ENCODE measurements around the gene ZNF684. TPM values are rescaled to one million over a fixed set of nuclear protein-coding genes. Genes with fewer than 3 reads are reported as not detected.

ZNF684 gene
- total RNA-seq, 4 donors from 2014 or later: 5.3 to 9.0 (median 6.4) TPM

DNA sequence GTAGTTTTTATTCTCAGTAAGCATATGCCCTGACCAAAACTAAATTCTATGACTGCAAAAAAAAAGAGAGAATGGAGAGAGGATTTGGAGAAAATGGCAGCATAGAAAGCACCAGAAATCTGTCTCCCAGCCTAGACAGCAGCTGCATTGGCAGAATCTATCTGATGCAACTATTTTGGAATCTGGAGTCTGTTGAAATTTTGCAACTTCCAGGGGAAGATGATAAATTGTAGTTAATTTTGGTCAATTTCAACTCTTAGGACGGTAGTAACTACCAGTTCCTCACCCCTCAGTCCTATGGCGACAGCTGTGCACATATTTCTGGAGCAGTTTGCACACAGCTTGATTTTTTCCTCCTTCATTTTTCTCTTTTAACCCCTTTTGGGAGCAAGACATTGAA lies 11.9 kb upstream of the ZNF684 start:
- Histone ChIP-seq H3K4me1 (no peaks in the 10 kb centered on the region), H3K36me3 (peaks cover 0 to 19% (median 0%) of the 10 kb centered on the region in 3 donors), H3K9me3 (peaks cover 0 to 85% (median 12%) of the 10 kb centered on the region in 4 donors), H3K27ac (no peak overlapping the region), H3K4me3 (no peak overlapping the region), H3K27me3 (no peaks in the 10 kb centered on the region)
- TF ChIP-seq EP300 (IDR thresholded peaks at IDR 0.05) (no peak), POLR2A (IDR thresholded peaks at IDR 0.05) (no peak)
- TF ChIP-seq, protein P1, sequence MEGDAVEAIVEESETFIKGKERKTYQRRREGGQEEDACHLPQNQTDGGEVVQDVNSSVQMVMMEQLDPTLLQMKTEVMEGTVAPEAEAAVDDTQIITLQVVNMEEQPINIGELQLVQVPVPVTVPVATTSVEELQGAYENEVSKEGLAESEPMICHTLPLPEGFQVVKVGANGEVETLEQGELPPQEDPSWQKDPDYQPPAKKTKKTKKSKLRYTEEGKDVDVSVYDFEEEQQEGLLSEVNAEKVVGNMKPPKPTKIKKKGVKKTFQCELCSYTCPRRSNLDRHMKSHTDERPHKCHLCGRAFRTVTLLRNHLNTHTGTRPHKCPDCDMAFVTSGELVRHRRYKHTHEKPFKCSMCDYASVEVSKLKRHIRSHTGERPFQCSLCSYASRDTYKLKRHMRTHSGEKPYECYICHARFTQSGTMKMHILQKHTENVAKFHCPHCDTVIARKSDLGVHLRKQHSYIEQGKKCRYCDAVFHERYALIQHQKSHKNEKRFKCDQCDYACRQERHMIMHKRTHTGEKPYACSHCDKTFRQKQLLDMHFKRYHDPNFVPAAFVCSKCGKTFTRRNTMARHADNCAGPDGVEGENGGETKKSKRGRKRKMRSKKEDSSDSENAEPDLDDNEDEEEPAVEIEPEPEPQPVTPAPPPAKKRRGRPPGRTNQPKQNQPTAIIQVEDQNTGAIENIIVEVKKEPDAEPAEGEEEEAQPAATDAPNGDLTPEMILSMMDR (IDR thresholded peaks at IDR 0.05): no peak
- no peak for DNase-seq (ENCODE audit: low spot score in 2 of 2)
- WGBS, 2 donors: 82 to 89% methylated on average over 2 of the region's 2 CpGs

DNA sequence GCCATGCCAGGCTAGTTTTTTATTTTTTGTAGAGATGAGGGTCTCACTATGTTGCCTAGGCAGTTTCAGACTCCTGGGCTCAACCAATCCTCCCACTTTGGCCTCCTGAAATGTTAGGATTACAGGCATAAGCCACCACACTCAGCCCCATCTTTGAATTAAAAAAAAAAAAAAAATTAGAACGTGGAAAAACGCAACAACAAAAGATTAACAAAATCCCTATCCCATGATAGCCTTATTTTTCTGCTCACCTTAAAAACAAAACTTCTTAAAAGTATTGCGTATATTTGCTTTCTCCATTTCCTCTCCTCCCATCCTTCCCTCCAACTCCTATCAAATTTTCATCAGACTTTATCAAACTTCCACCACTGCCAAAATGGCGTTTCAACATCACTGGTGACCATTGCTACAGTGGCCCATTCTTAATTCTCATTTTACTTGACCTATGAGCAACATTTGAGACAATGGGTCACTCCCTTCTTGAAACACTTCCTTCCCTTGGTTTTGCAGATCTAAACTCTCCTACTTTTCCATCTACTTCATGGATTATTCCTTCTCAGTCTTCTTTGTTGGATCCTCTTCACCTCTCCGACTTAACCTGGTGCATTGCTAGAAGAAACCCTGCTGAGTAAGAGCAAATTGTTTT lies 579 bp upstream of the ZNF684 start:
- H3K4me1 ChIP-seq: peaks cover 0 to 23% (median 9%) of the 10 kb centered on the region in 4 donors
- no peak for DNase-seq (ENCODE audit: low spot score in 2 of 2)
- H3K4me3 ChIP-seq: peak overlapping the region; percentile 52 to 79 (median 64)
- peaks cover 0 to 16% (median 0%) of the 10 kb centered on the region in 3 donors for H3K36me3 ChIP-seq
- peak overlapping the region; percentile 69 to 92 (median 79) for H3K27ac ChIP-seq
- H3K9me3 ChIP-seq: peaks cover 0 to 6% (median 0%) of the 10 kb centered on the region in 4 donors
- no peak for TF ChIP-seq EP300 (IDR thresholded peaks at IDR 0.05)
- 21 to 33% methylated on average over 5 of the region's 5 CpGs for whole genome bisulfite sequencing, 2 donors
- no peaks in the 10 kb centered on the region for H3K27me3 ChIP-seq

DNA sequence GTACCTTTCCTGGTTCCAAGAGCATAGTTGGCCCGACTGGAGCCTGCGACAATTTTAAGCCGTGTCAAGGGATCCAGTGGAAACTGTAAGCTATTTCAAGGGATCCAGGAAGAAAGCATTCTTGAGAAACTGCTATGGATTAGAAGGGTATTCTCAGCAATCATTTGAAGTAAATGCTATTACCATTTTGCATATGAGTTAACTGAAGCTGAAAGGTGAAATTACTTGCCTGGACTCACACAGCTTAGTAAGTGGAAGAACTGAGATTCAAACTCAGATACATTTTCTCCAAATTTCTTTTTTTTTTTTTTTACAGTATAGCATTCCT lies 589 bp downstream of the ZNF684 start:
- H3K9me3 ChIP-seq: no peaks in the 10 kb centered on the region
- H3K27ac ChIP-seq: peak overlapping the region; percentile 69 to 92 (median 79)
- no peaks in the 10 kb centered on the region for H3K27me3 ChIP-seq
- H3K4me3 ChIP-seq: peak overlapping the region; percentile 52 to 79 (median 64)
- TF ChIP-seq, protein P1 (IDR thresholded peaks at IDR 0.05): no peak
- TF ChIP-seq POLR2A (IDR thresholded peaks at IDR 0.05): no peak
- no peak for TF ChIP-seq EP300 (IDR thresholded peaks at IDR 0.05)
- peaks cover 0 to 21% (median 0%) of the 10 kb centered on the region in 3 donors for H3K36me3 ChIP-seq
- DNase-seq (ENCODE audit: low spot score in 2 of 2): no peak
- H3K4me1 ChIP-seq: peaks cover 0 to 23% (median 9%) of the 10 kb centered on the region in 4 donors
- 2% methylated on average over 3 of the region's 3 CpGs for WGBS, 2 donors

DNA sequence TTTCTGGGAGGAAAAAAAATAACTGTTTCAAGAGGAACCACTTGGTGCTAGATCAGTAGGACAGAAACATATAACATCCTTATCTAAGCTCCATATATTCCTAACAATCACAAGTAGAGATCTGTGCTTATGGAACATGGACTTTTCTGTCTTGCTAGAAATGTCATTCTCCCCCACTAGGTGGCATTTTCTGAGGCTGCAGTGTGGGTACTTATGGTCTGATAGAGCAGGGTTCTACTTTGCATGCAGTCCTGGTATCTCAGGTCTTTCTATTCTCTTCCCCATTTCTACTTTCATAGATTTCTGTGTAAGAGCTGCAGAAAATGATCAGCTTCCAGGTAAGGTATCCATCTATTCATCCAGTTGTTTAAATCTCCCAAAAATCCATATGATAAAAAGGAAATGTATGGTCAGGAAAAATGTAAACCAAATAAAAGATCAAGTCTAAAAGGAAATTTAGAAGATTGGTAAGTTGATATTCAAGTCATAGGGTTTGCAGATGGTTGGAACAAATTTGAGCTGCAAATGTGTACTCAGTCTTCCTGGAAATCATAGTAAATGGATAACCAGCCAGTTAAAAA lies 1.5 kb downstream of the ZNF684 start:
- no peaks in the 10 kb centered on the region for H3K9me3 ChIP-seq
- no peaks in the 10 kb centered on the region for H3K27me3 ChIP-seq
- H3K36me3 ChIP-seq: peaks cover 0 to 30% (median 0%) of the 10 kb centered on the region in 3 donors
- peaks cover 0 to 23% (median 9%) of the 10 kb centered on the region in 4 donors for H3K4me1 ChIP-seq
- no peak overlapping the region for H3K4me3 ChIP-seq
- DNase-seq (ENCODE audit: low spot score in 2 of 2): peak in 1 of 2 donors; percentile 29
- no peak for TF ChIP-seq EP300 (IDR thresholded peaks at IDR 0.05)
- TF ChIP-seq, protein P1 (IDR thresholded peaks at IDR 0.05): peak; percentile 25 to 48 (median 36)
- no peak overlapping the region for H3K27ac ChIP-seq

DNA sequence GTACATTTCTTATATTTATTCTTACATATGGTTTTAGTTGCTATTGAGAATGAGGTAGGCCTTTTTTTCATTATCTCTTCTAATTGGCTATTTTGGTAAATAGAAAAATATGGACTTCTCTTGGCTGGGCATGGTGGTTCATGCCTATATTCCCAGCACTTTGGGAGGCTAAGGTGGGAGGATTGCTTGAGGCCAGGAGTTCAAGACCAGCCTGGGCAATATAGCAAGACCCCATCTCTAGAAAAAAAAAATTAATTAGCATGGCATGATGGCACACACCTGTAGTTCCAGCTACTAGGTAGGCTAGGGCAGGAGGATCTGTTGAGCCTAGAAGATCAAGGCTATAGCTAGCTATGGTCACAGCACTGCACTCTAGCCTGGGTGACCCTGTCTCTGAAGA lies 3.2 kb downstream of the ZNF684 start:
- H3K36me3 ChIP-seq: peaks cover 0 to 44% (median 0%) of the 10 kb centered on the region in 3 donors
- TF ChIP-seq, protein P1 (IDR thresholded peaks at IDR 0.05): no peak
- TF ChIP-seq EP300 (IDR thresholded peaks at IDR 0.05) (no peak), POLR2A (IDR thresholded peaks at IDR 0.05) (no peak)
- H3K27ac ChIP-seq: no peak overlapping the region
- no peak for DNase-seq (ENCODE audit: low spot score in 2 of 2)
- H3K9me3 ChIP-seq: no peaks in the 10 kb centered on the region
- peaks cover 0 to 23% (median 9%) of the 10 kb centered on the region in 4 donors for H3K4me1 ChIP-seq
- H3K4me3 ChIP-seq: no peak overlapping the region
- H3K27me3 ChIP-seq: no peaks in the 10 kb centered on the region

All from tibial nerve (tissue), 4 donors.